ENCODE results near the gene GHRL. TPM values are rescaled to one million over a fixed set of nuclear protein-coding genes. Genes with fewer than 3 reads are reported as not detected.

The GHRL gene
- total RNA-seq, 1 experiment from 2014 or later = not detected

- DNase-seq = no peak
- intact Hi-C loops (cut with micrococcal nuclease; ENCODE audit: unreplicated experiment) = no loop called here
- TF ChIP-seq EZH2 (IDR thresholded peaks at IDR 0.05; ENCODE audit: low read depth) = no peak
- no peak for TF ChIP-seq CTCF (conservative IDR thresholded peaks at IDR 0.05)
- peaks cover 100% of the 10 kb centered on the region for H3K27me3 ChIP-seq (ENCODE audit: insufficient read depth, low read depth)
- no peaks in the 10 kb centered on the region for H3K36me3 ChIP-seq (ENCODE audit: low read depth)
- no peak overlapping the region for H3K4me3 ChIP-seq
- H3K79me2 ChIP-seq (ENCODE audit: low read depth) = no peaks in the 10 kb centered on the region
- ChIA-PET CTCF (no interaction called here), POLR2A (ENCODE audit: unreplicated experiment) (interaction anchor here (0.6 kb wide), 1 partner anchor 35 kb away, joined by 5 read pairs; no protein-coding TSS in a partner anchor)
- H3K9me2 ChIP-seq (ENCODE audit: insufficient read depth) = no peaks in the 10 kb centered on the region
- no peak overlapping the region for H3K27ac ChIP-seq
- no peaks in the 10 kb centered on the region for H3K4me1 ChIP-seq (replicated peaks; ENCODE audit: insufficient read depth)
- no peaks in the 10 kb centered on the region for H3K9me3 ChIP-seq (ENCODE audit: insufficient read depth, low read depth)
- no peaks in the 10 kb centered on the region for H3F3A ChIP-seq (ENCODE audit: insufficient read depth, low read depth)
- no peak overlapping the region for H3K4me2 ChIP-seq
- BruUV-seq (replicated peaks) = no TSS peak
- no peak overlapping the region for H2AFZ ChIP-seq
- no peaks in the 10 kb centered on the region for H4K20me1 ChIP-seq (ENCODE audit: insufficient read depth)
Observed at GRCh38 chr3:10331320-10331719, 38.6 kb upstream of the GHRL start.

- Histone ChIP-seq H3K36me3 (ENCODE audit: low read depth) (no peaks in the 10 kb centered on the region), H3K4me3 (no peak overlapping the region), H4K20me1 (ENCODE audit: insufficient read depth) (no peaks in the 10 kb centered on the region), H3K9me2 (ENCODE audit: insufficient read depth) (no peaks in the 10 kb centered on the region), H3K9me3 (ENCODE audit: insufficient read depth, low read depth) (no peaks in the 10 kb centered on the region), H3K4me2 (no peak overlapping the region), H3K4me1 (replicated peaks; ENCODE audit: insufficient read depth) (no peaks in the 10 kb centered on the region), H3K27ac (no peak overlapping the region), H3K79me2 (ENCODE audit: low read depth) (no peaks in the 10 kb centered on the region), H2AFZ (no peak overlapping the region), H3F3A (ENCODE audit: insufficient read depth, low read depth) (no peaks in the 10 kb centered on the region), H3K27me3 (ENCODE audit: insufficient read depth, low read depth) (peaks cover 100% of the 10 kb centered on the region)
- DNase-seq = no peak
- no TSS peak for BruUV-seq (replicated peaks)
- CTCF ChIA-PET = no interaction called here
- TF ChIP-seq EZH2 (IDR thresholded peaks at IDR 0.05; ENCODE audit: low read depth) (no peak), CTCF (conservative IDR thresholded peaks at IDR 0.05) (no peak)
- POLR2A ChIA-PET (ENCODE audit: unreplicated experiment) = no interaction called here
- intact Hi-C loops (cut with micrococcal nuclease; ENCODE audit: unreplicated experiment) = no loop called here
Observed at GRCh38 chr3:10330319-10330718, 37.6 kb upstream of the GHRL start.

GRCh38 chr3:10329495-10330015 is 36.8 kb upstream of the GHRL start:
- intact Hi-C loops (cut with micrococcal nuclease; ENCODE audit: unreplicated experiment) = loop anchor here (10.0 kb wide), 1 partner anchor 585 kb away; the partner anchor contains the start of gene OGG1
- Histone ChIP-seq H3K36me3 (ENCODE audit: low read depth) (no peaks in the 10 kb centered on the region), H3K9me3 (ENCODE audit: insufficient read depth, low read depth) (no peaks in the 10 kb centered on the region), H3K4me3 (no peak overlapping the region), H3K9me2 (ENCODE audit: insufficient read depth) (no peaks in the 10 kb centered on the region), H3K4me1 (replicated peaks; ENCODE audit: insufficient read depth) (no peaks in the 10 kb centered on the region), H3K27ac (no peak overlapping the region), H3F3A (ENCODE audit: insufficient read depth, low read depth) (no peaks in the 10 kb centered on the region), H3K4me2 (no peak overlapping the region), H2AFZ (no peak overlapping the region), H3K27me3 (ENCODE audit: insufficient read depth, low read depth) (peaks cover 100% of the 10 kb centered on the region), H3K79me2 (ENCODE audit: low read depth) (no peaks in the 10 kb centered on the region), H4K20me1 (ENCODE audit: insufficient read depth) (no peaks in the 10 kb centered on the region)
- POLR2A ChIA-PET (ENCODE audit: unreplicated experiment) = interaction anchor here (0.6 kb wide), 1 partner anchor 567 kb away, joined by 3 read pairs; no protein-coding TSS in a partner anchor
- TF ChIP-seq EZH2 (IDR thresholded peaks at IDR 0.05; ENCODE audit: low read depth) (no peak; the same call in 1 of the 2 replicates), CTCF (conservative IDR thresholded peaks at IDR 0.05) (no peak)
- CTCF ChIA-PET = no interaction called here
- BruUV-seq (replicated peaks) = no TSS peak
- no peak for DNase-seq

Measured in PC-9 (cell line).